IMR-90 (cell line): ENCODE measurements around the gene RALGAPA1. TPM values are rescaled to one million over a fixed set of nuclear protein-coding genes. Genes with fewer than 3 reads are reported as not detected.
A peak's percentile ranks its signal among the peaks of the same experiment; 100 is the strongest.

Experiments
- ATAC-seq: fragments of 200-7000 bp; cut with Tn5 transposase; 2 replicates; pipeline ENCODE4 v1.9.1; 2020; ENCODE audit warnings: low read depth, mild to moderate bottlenecking, moderate library complexity
- BruUV-seq: library from RNA; stranded (reverse); fragments of 400-500 nt; replicated peaks from 2 replicates; lab custom pipeline; 2021; lab: Mats Ljungman, UMichigan
- CTCF ChIA-PET: fragments of 300-600 bp; formaldehyde crosslinking; extraction: SDS; loops from one replicate; lab custom pipeline; 2021; ENCODE audit warnings: antibody characterized with exemption; lab: Yijun Ruan, JAX
- POLR2A ChIA-PET: fragments of 300-600 bp; sonication (Branson Sonifier 250); formaldehyde crosslinking; loops from one replicate; lab custom pipeline; 2022; ENCODE audit warnings: antibody characterized with exemption; ENCODE audit not compliant: unreplicated experiment; lab: Charles Lee
- DNase-seq: peaks from one replicate; pipeline ENCODE4 v3.0.0; 2013
- H2AFZ ChIP-seq: replicated peaks from 2 replicates; pipeline ENCODE3; 2013; ENCODE audit warnings: low read length, mild to moderate bottlenecking; ENCODE audit not compliant: poor library complexity
- H2AK5ac ChIP-seq: 2 replicates; pipeline ENCODE4 v1.6.1; 2013; ENCODE audit warnings: low read depth, low read length, inconsistent platforms
- H2AK9ac ChIP-seq: replicated peaks from 2 replicates; pipeline ENCODE3; 2013; ENCODE audit warnings: mild to moderate bottlenecking, low read depth, low read length, moderate library complexity; ENCODE audit not compliant: poor library complexity
- H2BK120ac ChIP-seq: 2 replicates; pipeline ENCODE4 v1.6.1; 2013; ENCODE audit warnings: low read depth, low read length, inconsistent platforms
- H2BK15ac ChIP-seq: 3 replicates; pipeline ENCODE4 v1.6.1; 2013; ENCODE audit warnings: low read depth, low read length, inconsistent platforms
- H2BK20ac ChIP-seq: 2 replicates; pipeline ENCODE4 v1.6.1; 2013; ENCODE audit warnings: low read depth, mild to moderate bottlenecking, inconsistent platforms, low read length, moderate library complexity
- H2BK5ac ChIP-seq: 2 replicates; pipeline ENCODE4 v1.6.1; 2013; ENCODE audit warnings: mild to moderate bottlenecking, low read depth, low read length, inconsistent platforms; ENCODE audit not compliant: poor library complexity, severe bottlenecking
- H3K14ac ChIP-seq: replicated peaks from 2 replicates; pipeline ENCODE4 v1.6.1; 2013; ENCODE audit warnings: low read depth, low read length, inconsistent platforms
- H3K18ac ChIP-seq: 2 replicates; pipeline ENCODE4 v1.6.1; 2013; ENCODE audit warnings: low read depth, low read length, control low read depth
- H3K23ac ChIP-seq: 2 replicates; pipeline ENCODE4 v1.6.1; 2013; ENCODE audit warnings: low read depth, low read length, inconsistent platforms
- H3K27ac ChIP-seq: 2 replicates; pipeline ENCODE4 v1.5.1; 2013; ENCODE audit warnings: mild to moderate bottlenecking, control low read depth, low read length; ENCODE audit not compliant: insufficient read depth
- H3K27me3 ChIP-seq: 2 replicates; pipeline ENCODE4 v1.6.1; 2013; ENCODE audit warnings: low read length; ENCODE audit not compliant: control insufficient read depth, insufficient read depth
- H3K36me3 ChIP-seq: 2 replicates; pipeline ENCODE4 v1.6.1; 2013; ENCODE audit warnings: low read length, mixed read lengths; ENCODE audit not compliant: control insufficient read depth, insufficient read depth
- H3K4ac ChIP-seq: 2 replicates; pipeline ENCODE4 v1.6.1; 2013; ENCODE audit warnings: low read depth, low read length, inconsistent platforms
- H3K4me1 ChIP-seq: 2 replicates; pipeline ENCODE4 v1.6.1; 2013; ENCODE audit warnings: low read length, mixed read lengths; ENCODE audit not compliant: control insufficient read depth, insufficient read depth
- H3K4me2 ChIP-seq: 2 replicates; pipeline ENCODE4 v1.6.1; 2013; ENCODE audit warnings: low read depth, mild to moderate bottlenecking, control low read depth, low read length, moderate library complexity
- H3K4me3 ChIP-seq: 2 replicates; pipeline ENCODE4 v1.5.1; 2013; ENCODE audit warnings: low read depth, mild to moderate bottlenecking, control low read depth, low read length, moderate library complexity; ENCODE audit not compliant: insufficient read depth
- H3K56ac ChIP-seq: 2 replicates; pipeline ENCODE4 v1.6.1; 2013; ENCODE audit warnings: low read length, inconsistent platforms; ENCODE audit not compliant: insufficient read depth; ENCODE audit errors: extremely low read depth
- H3K79me1 ChIP-seq, 2 experiments: 2 replicates each; pipeline ENCODE4 v1.6.1; 2013; ENCODE audit warnings: low read length in 2 of 2, inconsistent platforms in 1 of 2, low read depth in 1 of 2
- H3K9ac ChIP-seq: 2 replicates; pipeline ENCODE4 v1.6.1; 2013; ENCODE audit warnings: low read depth, low read length, control low read depth
- H3K9me1 ChIP-seq: 2 replicates; pipeline ENCODE4 v1.6.1; 2013; ENCODE audit warnings: low read length, inconsistent platforms; ENCODE audit not compliant: insufficient read depth
- H3K9me3 ChIP-seq: 2 replicates; pipeline ENCODE4 v1.6.1; 2013; ENCODE audit warnings: low read length; ENCODE audit not compliant: control insufficient read depth, insufficient read depth
- H4K20me1 ChIP-seq: 2 replicates; pipeline ENCODE4 v1.6.1; 2013; ENCODE audit warnings: low read length, inconsistent platforms; ENCODE audit not compliant: insufficient read depth
- H4K5ac ChIP-seq: 2 replicates; pipeline ENCODE4 v1.6.1; 2013; ENCODE audit warnings: mild to moderate bottlenecking, low read depth, low read length, control low read depth
- H4K8ac ChIP-seq, 2 experiments: 2 replicates each; pipeline ENCODE4 v1.6.1; 2013; ENCODE audit warnings: low read depth in 2 of 2, low read length in 2 of 2, control low read depth in 1 of 2, inconsistent platforms in 1 of 2
- H4K91ac ChIP-seq: 2 replicates; pipeline ENCODE4 v1.6.1; 2013; ENCODE audit warnings: low read depth, low read length, inconsistent platforms; ENCODE audit not compliant: insufficient read depth
- CTCF ChIP-seq: conservative IDR thresholded peaks from 2 replicates; pipeline ENCODE4 v1.5.1; 2012; ENCODE audit warnings: mild to moderate bottlenecking, low read depth, low read length, improper control_type of control experiment
- ELK1 ChIP-seq: fragments of 150-350 bp; IDR thresholded peaks from 2 replicates; pipeline ENCODE4 v1.6.1; 2016; ENCODE audit warnings: low read depth, mild to moderate bottlenecking, low read length, moderate library complexity, borderline replicate concordance
- FOS ChIP-seq: fragments of 150-350 bp; IDR thresholded peaks from 2 replicates; pipeline ENCODE4 v1.6.1; 2016; ENCODE audit warnings: low read depth, low read length
- MAFK ChIP-seq: IDR thresholded peaks from 2 replicates; pipeline ENCODE4 v1.6.1; 2012; ENCODE audit warnings: low read depth, low read length, improper control_type of control experiment
- MXI1 ChIP-seq: IDR thresholded peaks from 2 replicates; pipeline ENCODE4 v1.6.1; 2012; ENCODE audit warnings: low read depth, mild to moderate bottlenecking, low read length, moderate library complexity, borderline replicate concordance
- POLR2A ChIP-seq: IDR thresholded peaks from 2 replicates; pipeline ENCODE4 v1.6.1; 2012; ENCODE audit warnings: mild to moderate bottlenecking, low read depth, low read length
- RFX5 ChIP-seq: IDR thresholded peaks from 2 replicates; pipeline ENCODE4 v1.8.0; 2012; ENCODE audit warnings: low read depth, mild to moderate bottlenecking, low read length, moderate library complexity
- USF2 ChIP-seq: fragments of 150-350 bp; IDR thresholded peaks from 2 replicates; pipeline ENCODE4 v1.6.1; 2017; ENCODE audit warnings: mild to moderate bottlenecking, antibody characterized with exemption, low read length, low read depth
- WGBS, 2 experiments: methylation state at CpG; one replicate each; pipeline versions ENCODE4 v1.1.5 to v1.1.7; 2013; ENCODE audit warnings: missing lambda C conversion rate in 2 of 2; ENCODE audit not compliant: insufficient read length in 1 of 2; ENCODE audit errors: extremely low coverage in 2 of 2; 5-methylcytosine and 5-hydroxymethylcytosine counted together
- dilution Hi-C: fragments of 300-500 bp; cut with HindIII; formaldehyde crosslinking; loops from one replicate; pipeline ENCODE4 v1.14.3; 2018; ENCODE audit warnings: low sequenced_read_pairs; ENCODE audit not compliant: unreplicated experiment
- in situ Hi-C: fragments of 300-500 bp; cut with MboI; formaldehyde crosslinking; loops from 3 replicates; pipeline ENCODE4 v1.14.3; 2019; ENCODE audit warnings: low sequenced_read_pairs, inconsistent platforms, mixed read lengths
- intact Hi-C: fragments of 100-400 bp; cut with micrococcal nuclease; formaldehyde crosslinking; loops from 2 replicates; pipeline ENCODE4 v1.10.0; 2022
- polyA plus RNA-seq, 3 experiments: library from polyadenylated mRNA; depleted of rRNA; stranded (reverse); fragments of >200 nt; gene quantifications; 2 replicates each; pipeline ENCODE4 v1.2.3, GENCODE V29; 2012; ENCODE audit warnings: low replicate concordance in 1 of 3
- total RNA-seq: library from RNA; depleted of rRNA; stranded (reverse); fragments of >200 nt; gene quantifications from 2 replicates; pipeline ENCODE4 v1.2.3, GENCODE V29; 2012

The RALGAPA1 gene
- total and polyA plus RNA-seq, 2 of the 4 experiments (the other 2 are of a cell fraction), result 5.1 to 25.6 TPM

- Histone ChIP-seq H3K9me1 (no peaks in the 10 kb centered on the region), H3K23ac (no peak overlapping the region), H3K9me3 (no peaks in the 10 kb centered on the region), H3K56ac (no peak overlapping the region), H3K27ac (no peak overlapping the region), H3K4me1 (no peaks in the 10 kb centered on the region), H3K79me1 (no peaks in the 10 kb centered on the region), H3K18ac (no peak overlapping the region), H3K4me3 (no peak overlapping the region), H2BK20ac (no peak overlapping the region), H3K27me3 (no peaks in the 10 kb centered on the region), H4K5ac (no peak overlapping the region), H2BK5ac (no peak overlapping the region), H2AK5ac (no peak overlapping the region), H4K8ac (no peak overlapping the region), H4K91ac (no peak overlapping the region), H2BK120ac (no peak overlapping the region), H2AFZ (no peak overlapping the region), H3K14ac (no peak overlapping the region), H2BK15ac (no peak overlapping the region), H4K20me1 (no peaks in the 10 kb centered on the region), H3K36me3 (0 out of 2 replicates have a peak, but pooled peaks cover 1% of the 10 kb centered on the region), H2AK9ac (no peak overlapping the region), H3K4me2 (no peak overlapping the region), H3K9ac (no peak overlapping the region), H3K4ac (no peak overlapping the region)
- DNase-seq (peak; percentile 8), ATAC-seq (no peak)
- POLR2A ChIA-PET, result interaction anchor here (0.7 kb wide), 1 partner anchor 802 kb away, joined by 5 read pairs; no protein-coding TSS in a partner anchor
- 100% methylated on average over 1 of the region's 1 CpG for WGBS, 2 experiments
- BruUV-seq, result no TSS peak
- intact Hi-C loops, result no loop called here
- in situ Hi-C loops, result no loop called here
- dilution Hi-C loops, result no loop called here
- TF ChIP-seq ELK1 (no peak), MXI1 (no peak), POLR2A (no peak), USF2 (no peak), FOS (no peak), RFX5 (no peak), CTCF (no peak), MAFK (no peak)
- CTCF ChIA-PET, result no interaction called here
Observed at GRCh38 chr14:35653045-35653444, 156.1 kb downstream of the RALGAPA1 start.
